SU-DHL-6 (cell line): ENCODE measurements around the gene WNT10A.

Experiments
- H2AFZ ChIP-seq: fragments of 200-600 bp; sonication (generic); 2 replicates; pipeline ENCODE4 v1.6.1; 2014; ENCODE audit warnings: low read depth, mild to moderate bottlenecking, moderate library complexity, mixed read lengths, antibody characterized with exemption, low read length; ENCODE audit not compliant: severe bottlenecking
- H3F3A ChIP-seq: fragments of 200-600 bp; shearing (Covaris generic); 2 replicates; pipeline ENCODE4 v1.6.0; 2016; ENCODE audit warnings: antibody characterized with exemption, mild to moderate bottlenecking; ENCODE audit not compliant: insufficient read depth
- H3K27ac ChIP-seq: fragments of 200-600 bp; sonication (generic); 2 replicates; pipeline ENCODE4 v1.5.1; 2016; ENCODE audit warnings: low read depth, mild to moderate bottlenecking, low read length, moderate library complexity, mixed read lengths
- H3K27me3 ChIP-seq: fragments of 200-600 bp; sonication (generic), shearing (Covaris generic); 2 replicates; pipeline ENCODE4 v1.6.0; 2014; ENCODE audit warnings: mild to moderate bottlenecking, low read length
- H3K36me3 ChIP-seq: fragments of 200-600 bp; sonication (generic); 2 replicates; pipeline ENCODE4 v1.6.1; 2014; ENCODE audit warnings: mild to moderate bottlenecking, low read length, mixed read lengths
- H3K4me2 ChIP-seq: fragments of 300-600, 200-600 bp; shearing (Covaris generic), sonication (generic); 2 replicates; pipeline ENCODE4 v1.6.0; 2014; ENCODE audit warnings: low read length, low read depth, mild to moderate bottlenecking; ENCODE audit not compliant: poor library complexity, severe bottlenecking
- H3K4me3 ChIP-seq: fragments of 200-600 bp; sonication (generic); 2 replicates; pipeline ENCODE4 v1.5.1; 2014; ENCODE audit warnings: antibody characterized with exemption, low read length, mild to moderate bottlenecking, mixed read lengths; ENCODE audit not compliant: insufficient read depth, poor library complexity, severe bottlenecking
- H3K79me2 ChIP-seq: fragments of 200-600 bp; sonication (generic); 2 replicates; pipeline ENCODE4 v1.6.1; 2014; ENCODE audit warnings: mild to moderate bottlenecking, low read length, moderate library complexity; ENCODE audit not compliant: insufficient read depth
- H3K9ac ChIP-seq: fragments of 200-600 bp; sonication (generic); 2 replicates; pipeline ENCODE4 v1.7.0; 2014; ENCODE audit warnings: mild to moderate bottlenecking, low read length
- H3K9me2 ChIP-seq: fragments of 200-600 bp; sonication (generic); replicated peaks from 2 replicates; pipeline ENCODE4 v1.6.1; 2014; ENCODE audit warnings: low read length; ENCODE audit not compliant: insufficient read depth
- H3K9me3 ChIP-seq: fragments of 200-600 bp; sonication (generic); 2 replicates; pipeline ENCODE4 v1.6.1; 2014; ENCODE audit warnings: low read length, mixed read lengths; ENCODE audit not compliant: insufficient read depth
- H4K20me1 ChIP-seq: fragments of 200-600 bp; sonication (generic); 2 replicates; pipeline ENCODE4 v1.6.1; 2014; ENCODE audit warnings: low read depth, mild to moderate bottlenecking, antibody characterized with exemption, low read length, moderate library complexity, mixed read lengths
- EZH2phosphoT487 ChIP-seq: fragments of 200-600 bp; sonication (generic), shearing (Covaris generic); conservative IDR thresholded peaks from 2 replicates; pipeline ENCODE4 v1.6.1; 2018; ENCODE audit warnings: mild to moderate bottlenecking, antibody characterized with exemption, low read length, moderate library complexity, mixed read lengths
- TF ChIP-seq, protein P1 (sequence below): fragments of 200-600 bp; sonication (generic); IDR thresholded peaks from one replicate; pipeline ENCODE4 v1.5.1; 2017; ENCODE audit warnings: antibody characterized with exemption, mild to moderate bottlenecking, low read length, moderate library complexity; ENCODE audit not compliant: insufficient read depth, poor library complexity, severe bottlenecking

Gene WNT10A

DNA sequence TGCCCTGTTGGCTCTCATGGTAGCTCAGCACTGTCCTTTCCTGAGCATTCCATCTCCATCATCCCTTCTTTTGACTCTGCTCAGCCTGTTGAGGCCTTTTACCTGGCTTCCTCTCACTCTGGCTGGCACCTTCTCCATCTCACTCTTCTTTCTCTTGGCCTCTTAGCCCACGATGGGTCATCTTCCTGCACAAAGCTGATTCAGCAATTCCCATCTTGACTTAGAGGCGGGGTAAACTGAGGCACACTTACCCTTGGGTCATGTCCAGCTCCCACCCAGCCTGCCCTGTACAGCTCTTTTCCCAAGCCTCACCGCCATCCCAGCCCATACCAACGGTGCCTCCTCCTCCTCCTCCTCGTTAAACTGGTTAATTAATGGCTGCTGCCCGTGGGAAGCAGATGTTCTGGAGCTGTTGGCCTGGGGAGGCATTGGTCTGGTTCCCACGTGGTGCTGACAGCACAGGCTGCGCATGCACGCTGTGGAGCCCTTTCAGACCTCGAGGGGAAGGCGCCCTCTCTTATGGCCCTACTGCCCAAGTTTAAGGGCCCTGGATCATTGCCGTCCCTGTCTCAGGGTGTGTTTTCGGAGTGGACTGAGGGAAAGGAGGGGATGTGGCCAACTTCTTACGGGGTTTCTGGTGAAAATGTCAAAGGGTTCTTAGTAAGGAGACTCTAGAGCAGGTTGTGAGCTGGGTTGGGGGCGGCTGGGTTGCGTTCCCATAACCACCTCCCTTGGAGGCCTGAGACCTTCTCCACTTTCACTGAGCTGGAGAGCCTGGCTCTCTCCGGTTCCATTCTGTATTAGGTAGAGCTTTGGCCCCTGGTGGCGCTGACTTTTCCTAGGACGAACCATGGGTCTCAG lies 10.9 kb downstream of the WNT10A start:
- Histone ChIP-seq H2AFZ (no peak overlapping the region), H3K36me3 (no peaks in the 10 kb centered on the region), H3K9ac (peak overlapping the region; percentile 66), H3K9me2 (no peaks in the 10 kb centered on the region), H3F3A (peaks cover 61% of the 10 kb centered on the region), H3K4me2 (peak overlapping the region; percentile 64), H3K27ac (peak overlapping the region; percentile 96), H3K79me2 (peaks cover 6% of the 10 kb centered on the region; the same call in 1 of the 2 replicates), H3K9me3 (no peaks in the 10 kb centered on the region), H3K4me3 (no peak overlapping the region), H3K27me3 (no peaks in the 10 kb centered on the region), H4K20me1 (no peaks in the 10 kb centered on the region)
- TF ChIP-seq, protein P1, sequence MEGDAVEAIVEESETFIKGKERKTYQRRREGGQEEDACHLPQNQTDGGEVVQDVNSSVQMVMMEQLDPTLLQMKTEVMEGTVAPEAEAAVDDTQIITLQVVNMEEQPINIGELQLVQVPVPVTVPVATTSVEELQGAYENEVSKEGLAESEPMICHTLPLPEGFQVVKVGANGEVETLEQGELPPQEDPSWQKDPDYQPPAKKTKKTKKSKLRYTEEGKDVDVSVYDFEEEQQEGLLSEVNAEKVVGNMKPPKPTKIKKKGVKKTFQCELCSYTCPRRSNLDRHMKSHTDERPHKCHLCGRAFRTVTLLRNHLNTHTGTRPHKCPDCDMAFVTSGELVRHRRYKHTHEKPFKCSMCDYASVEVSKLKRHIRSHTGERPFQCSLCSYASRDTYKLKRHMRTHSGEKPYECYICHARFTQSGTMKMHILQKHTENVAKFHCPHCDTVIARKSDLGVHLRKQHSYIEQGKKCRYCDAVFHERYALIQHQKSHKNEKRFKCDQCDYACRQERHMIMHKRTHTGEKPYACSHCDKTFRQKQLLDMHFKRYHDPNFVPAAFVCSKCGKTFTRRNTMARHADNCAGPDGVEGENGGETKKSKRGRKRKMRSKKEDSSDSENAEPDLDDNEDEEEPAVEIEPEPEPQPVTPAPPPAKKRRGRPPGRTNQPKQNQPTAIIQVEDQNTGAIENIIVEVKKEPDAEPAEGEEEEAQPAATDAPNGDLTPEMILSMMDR, result no peak
- TF ChIP-seq EZH2phosphoT487, result no peak

- Histone ChIP-seq H3K9me2 (no peaks in the 10 kb centered on the region), H3K36me3 (no peaks in the 10 kb centered on the region), H3K9ac (peak overlapping the region; percentile 66), H3K79me2 (peaks cover 6% of the 10 kb centered on the region; the same call in 1 of the 2 replicates), H3K9me3 (no peaks in the 10 kb centered on the region), H3K27ac (peak overlapping the region; percentile 96), H3F3A (peaks cover 60% of the 10 kb centered on the region), H3K4me3 (peak overlapping the region; percentile 35), H4K20me1 (no peaks in the 10 kb centered on the region), H3K4me2 (peak overlapping the region; percentile 64), H3K27me3 (no peaks in the 10 kb centered on the region), H2AFZ (no peak overlapping the region)
- TF ChIP-seq, protein P1, result peak; percentile 38
- TF ChIP-seq EZH2phosphoT487, result no peak
Measured at GRCh38 chr2:218892693-218893348, 12.2 kb downstream of the WNT10A start.

- TF ChIP-seq EZH2phosphoT487, result no peak
- TF ChIP-seq, protein P1, result no peak
- Histone ChIP-seq H3K9ac (peak overlapping the region; percentile 66), H2AFZ (no peak overlapping the region), H3K4me3 (peak overlapping the region; percentile 31), H3K4me2 (peak overlapping the region; percentile 64), H3K9me3 (no peaks in the 10 kb centered on the region), H3K9me2 (no peaks in the 10 kb centered on the region), H3K27me3 (no peaks in the 10 kb centered on the region), H3F3A (peaks cover 57% of the 10 kb centered on the region), H3K79me2 (no peaks in the 10 kb centered on the region; the same call in 1 of the 2 replicates), H4K20me1 (no peaks in the 10 kb centered on the region), H3K36me3 (no peaks in the 10 kb centered on the region), H3K27ac (peak overlapping the region; percentile 96)
Measured at GRCh38 chr2:218893349-218894150, 12.9 kb downstream of the WNT10A start.
